Gastroesophageal sphincter (tissue), 4 donors: ENCODE measurements around the gene NEO1. TPM values are rescaled to one million over a fixed set of nuclear protein-coding genes. Genes with fewer than 3 reads are reported as not detected.

Experiments used
- ATAC-seq: fragments of 150-250 bp; one replicate; pipeline ENCODE4 v1.9.1; 2016; ENCODE audit warnings: mild to moderate bottlenecking, moderate library complexity
- H3K27ac ChIP-seq, 4 donors: fragments of 200-600 bp; sonication (generic) in 3 of 4; 1 replicate in 3 of 4; 2 replicates in 1 of 4; pipeline ENCODE4 v1.5.1; 2016 to 2019
- H3K27me3 ChIP-seq: fragments of 200-600 bp; sonication (generic); one replicate; pipeline ENCODE4 v1.5.1; 2019
- H3K36me3 ChIP-seq, 2 donors: fragments of 200-600 bp; sonication (generic); one replicate each; pipeline ENCODE4 v1.5.1; 2019; ENCODE audit warnings: control low read depth in 1 of 2
- H3K4me1 ChIP-seq, 3 donors: fragments of 200-600 bp; sonication (generic); 1 replicate in 2 of 3; 2 replicates in 1 of 3; pipeline ENCODE4 v1.5.1; 2016 to 2019; ENCODE audit warnings: control low read depth in 2 of 3
- H3K4me3 ChIP-seq, 2 donors: fragments of 200-600 bp; sonication (generic); one replicate each; pipeline ENCODE4 v1.5.1; 2019; ENCODE audit warnings: mild to moderate bottlenecking in 1 of 2, moderate library complexity in 1 of 2
- H3K9me3 ChIP-seq, 3 donors: fragments of 200-600 bp; sonication (generic); one replicate each; pipeline ENCODE4 v1.5.1; 2017 to 2019; ENCODE audit warnings: control low read depth in 2 of 3
- CTCF ChIP-seq, 4 experiments: fragments of 200-600 bp in 2 of 4; fragments of 450-650 bp in 2 of 4; sonication (generic) in 1 of 4; IDR thresholded peaks; one replicate each; pipeline ENCODE4 v1.5.1; 2017 to 2019; ENCODE audit warnings: antibody characterized with exemption in 4 of 4, mild to moderate bottlenecking in 2 of 4, moderate library complexity in 2 of 4
- EP300 ChIP-seq: sonication (generic); formaldehyde crosslinking; IDR thresholded peaks from one replicate; pipeline ENCODE4 v1.6.1; 2017; ENCODE audit warnings: antibody characterized with exemption, mild to moderate bottlenecking
- POLR2A ChIP-seq, 2 donors: fragments of 450-650 bp; IDR thresholded peaks; one replicate each; pipeline ENCODE4 v1.6.1; 2017; ENCODE audit warnings: antibody characterized with exemption in 2 of 2, mild to moderate bottlenecking in 2 of 2, moderate library complexity in 1 of 2
- POLR2AphosphoS5 ChIP-seq: sonication (generic); formaldehyde crosslinking; IDR thresholded peaks from one replicate; pipeline ENCODE4 v1.6.1; 2017; ENCODE audit warnings: antibody characterized with exemption
- WGBS, 2 donors: methylation state at CpG; one replicate each; pipeline ENCODE4 v1.1.5; 2018; ENCODE audit warnings: low coverage in 1 of 2; 5-methylcytosine and 5-hydroxymethylcytosine counted together
- total RNA-seq, 4 donors: library from RNA; depleted of rRNA; stranded (reverse); fragments of >200 nt; gene quantifications; one replicate each; pipeline ENCODE4 v1.1.0, GENCODE V29; 2016

Gene NEO1
- total RNA-seq, 4 donors from 2014 or later, result 28.3 to 61.7 (median 36.1) TPM

GRCh38 chr15:73305331-73306211 lies 253.3 kb downstream of the NEO1 start:
- no peak for TF ChIP-seq EP300
- TF ChIP-seq CTCF (IDR thresholded peaks at IDR 0.05), result peak in 1 of 4 experiments; percentile 12
- WGBS, 2 donors, result 60 to 67% methylated on average over 3 to 4 of the region's 12 CpGs
- ATAC-seq, result no peak
- H3K4me3 ChIP-seq, result no peak overlapping the region
- H3K36me3 ChIP-seq, result peaks cover 0 to 45% of the 10 kb centered on the region in 2 donors
- no peak overlapping the region for H3K27ac ChIP-seq
- no peaks in the 10 kb centered on the region for H3K9me3 ChIP-seq
- no peaks in the 10 kb centered on the region for H3K27me3 ChIP-seq
- H3K4me1 ChIP-seq, result no peaks in the 10 kb centered on the region

GRCh38 chr15:73308305-73308704 lies 256.0 kb downstream of the NEO1 start:
- H3K27me3 ChIP-seq, result no peaks in the 10 kb centered on the region
- no peak overlapping the region for H3K4me3 ChIP-seq
- no peak for ATAC-seq
- peaks cover 0 to 18% of the 10 kb centered on the region in 2 donors for H3K36me3 ChIP-seq
- WGBS, 2 donors, result 89 to 96% methylated on average over 5 to 8 of the region's 8 CpGs
- no peaks in the 10 kb centered on the region for H3K9me3 ChIP-seq
- no peaks in the 10 kb centered on the region for H3K4me1 ChIP-seq
- no peak overlapping the region for H3K27ac ChIP-seq
- no peak for TF ChIP-seq CTCF (IDR thresholded peaks at IDR 0.05)
- no peak for TF ChIP-seq EP300
- no peak for TF ChIP-seq POLR2AphosphoS5
- TF ChIP-seq POLR2A (IDR thresholded peaks at IDR 0.05), result no peak

GRCh38 chr15:73313861-73314260 lies 261.6 kb downstream of the NEO1 start:
- H3K4me1 ChIP-seq, result no peaks in the 10 kb centered on the region
- 39 to 48% methylated on average over 2 of the region's 2 CpGs for WGBS, 2 donors
- H3K27me3 ChIP-seq, result peaks cover 11% of the 10 kb centered on the region
- H3K36me3 ChIP-seq, result no peaks in the 10 kb centered on the region
- H3K27ac ChIP-seq, result no peak overlapping the region
- no peak for TF ChIP-seq EP300
- TF ChIP-seq POLR2AphosphoS5, result no peak
- TF ChIP-seq POLR2A (IDR thresholded peaks at IDR 0.05), result no peak
- TF ChIP-seq CTCF (IDR thresholded peaks at IDR 0.05), result no peak
- no peak for ATAC-seq
- no peaks in the 10 kb centered on the region for H3K9me3 ChIP-seq
- no peak overlapping the region for H3K4me3 ChIP-seq

GRCh38 chr15:73317651-73318462 lies 265.6 kb downstream of the NEO1 start:
- WGBS, 2 donors, result 58 to 75% methylated on average over 4 to 12 of the region's 16 CpGs
- no peak for ATAC-seq

More at GRCh38 chr15:73317651-73318462, 265.6 kb downstream of the NEO1 start:
- Histone ChIP-seq H3K27ac (no peak overlapping the region), H3K36me3 (no peaks in the 10 kb centered on the region), H3K4me1 (no peaks in the 10 kb centered on the region), H3K4me3 (no peak overlapping the region), H3K27me3 (peaks cover 49% of the 10 kb centered on the region), H3K9me3 (no peaks in the 10 kb centered on the region)
- TF ChIP-seq POLR2A (IDR thresholded peaks at IDR 0.05) (no peak), EP300 (no peak), CTCF (IDR thresholded peaks at IDR 0.05) (no peak), POLR2AphosphoS5 (no peak)
